Left hindlimb (tissue), 1 donor: Measurements from ENCODE around the gene CTBP2.

ENCODE experiments used
- DNase-seq: peaks from one replicate; pipeline ENCODE4 v3.0.0-alpha.2; 2018

The CTBP2 gene

DNA sequence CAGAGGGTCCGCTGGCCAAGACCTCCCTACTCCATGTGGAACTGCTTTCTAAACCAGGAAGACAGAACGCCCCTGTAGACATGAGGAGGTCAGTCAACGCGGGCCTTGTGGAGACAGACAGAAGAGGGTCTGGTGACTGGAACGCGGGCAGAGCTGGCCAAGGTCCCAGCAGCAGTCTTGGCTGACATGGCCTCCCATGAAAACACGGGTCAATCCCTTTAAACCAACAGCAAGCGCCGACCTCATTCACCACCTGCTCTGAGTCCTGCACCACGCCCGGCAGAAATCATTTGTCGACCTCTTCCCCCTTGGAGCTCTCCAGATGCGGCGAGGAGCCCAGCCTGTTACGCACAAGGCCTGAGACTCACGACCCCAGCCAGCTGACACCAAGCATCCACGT is 140.0 kb downstream of the CTBP2 start:
- DNase-seq, result no peak

DNA sequence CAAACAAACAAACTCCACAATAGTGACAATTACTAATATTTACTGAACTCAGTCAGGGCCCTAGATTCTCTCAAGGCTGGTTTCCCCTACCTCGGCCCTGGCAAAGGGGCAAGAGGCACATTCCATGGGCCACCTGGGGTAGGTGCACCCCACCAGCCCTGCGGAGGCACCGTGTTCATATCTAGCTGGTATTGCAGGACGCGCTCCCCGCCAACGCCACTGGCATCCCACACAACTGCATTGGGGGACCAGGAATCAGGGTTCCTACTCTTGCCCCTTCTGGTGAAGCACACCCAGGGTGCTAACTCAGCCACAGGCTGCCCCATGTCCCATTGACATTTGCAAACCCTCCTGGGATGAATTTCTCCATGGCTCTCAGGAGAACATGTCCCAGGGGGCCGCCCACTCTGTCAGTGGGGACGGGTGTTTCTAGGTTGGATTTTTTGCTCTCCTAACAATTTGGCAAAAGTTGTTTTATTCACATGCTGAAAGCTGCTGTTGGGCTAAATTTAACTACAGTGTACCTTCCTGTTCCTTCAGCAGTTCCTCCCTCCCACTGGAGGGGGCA is 141.7 kb downstream of the CTBP2 start:
- no peak for DNase-seq

DNA sequence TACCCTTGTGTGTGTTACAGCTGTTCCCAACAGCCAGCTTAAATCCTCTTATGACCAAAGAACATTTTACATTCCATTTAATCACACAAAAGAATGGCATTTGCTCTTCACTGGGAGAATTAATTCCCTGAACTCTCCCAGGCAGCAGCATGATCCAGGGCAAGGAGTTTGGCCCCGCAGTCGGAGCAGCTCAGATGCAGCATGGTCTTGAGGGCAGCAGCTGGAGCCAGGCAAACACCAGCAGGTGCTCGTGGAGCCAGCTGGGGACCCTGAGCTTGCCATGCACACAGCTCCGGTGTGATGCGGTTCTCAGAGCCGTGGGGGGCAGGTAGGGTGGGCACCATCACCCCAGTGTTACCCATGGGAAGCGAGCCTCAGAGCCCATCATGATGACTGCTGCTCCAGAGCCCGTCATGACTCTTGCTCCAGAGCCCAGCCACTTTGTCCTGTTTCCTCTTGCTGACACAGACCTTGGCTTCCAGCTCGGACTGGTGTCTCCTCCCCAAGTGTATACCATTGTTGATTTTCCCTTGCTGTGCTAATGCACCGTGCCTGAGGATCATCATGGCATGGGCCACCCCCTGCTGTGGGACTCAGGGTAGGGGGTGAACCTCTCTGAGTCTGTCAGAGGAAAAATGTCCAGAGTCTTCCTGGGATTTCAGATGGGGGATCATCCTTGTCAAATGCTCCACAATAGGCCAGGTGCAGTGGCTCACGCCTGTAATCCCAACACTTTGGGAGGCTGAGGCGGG is 142.6 kb downstream of the CTBP2 start:
- DNase-seq, result no peak

DNA sequence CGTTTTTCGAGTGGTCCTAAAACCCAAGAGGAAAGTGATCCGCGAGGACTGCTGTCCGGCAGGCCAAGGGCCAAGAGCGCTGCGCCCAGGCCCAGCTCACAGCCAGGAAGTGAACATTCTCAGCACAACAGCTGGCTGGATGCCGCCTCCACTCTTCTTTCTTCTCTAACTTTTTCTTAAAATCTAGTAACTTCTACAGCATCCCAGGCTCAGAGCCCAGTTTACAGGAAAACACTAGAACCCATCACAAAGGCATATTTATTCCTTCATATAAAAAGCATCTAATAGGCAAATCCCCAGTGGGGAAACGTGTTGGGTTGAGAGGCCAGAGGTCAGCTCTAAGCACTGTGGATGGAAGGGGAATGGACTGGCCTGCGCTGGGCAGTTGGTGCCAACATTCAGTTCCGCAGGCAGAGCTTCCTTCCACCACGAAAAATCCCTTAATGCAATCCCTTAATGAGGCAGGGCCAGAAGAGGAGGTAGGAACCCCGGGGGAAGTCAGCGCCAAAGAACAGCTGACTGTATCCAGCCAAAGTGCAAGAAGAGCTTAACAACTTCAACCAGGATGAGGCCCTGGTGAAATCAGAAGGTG is 143.7 kb downstream of the CTBP2 start:
- peak; percentile 64 for DNase-seq

DNA sequence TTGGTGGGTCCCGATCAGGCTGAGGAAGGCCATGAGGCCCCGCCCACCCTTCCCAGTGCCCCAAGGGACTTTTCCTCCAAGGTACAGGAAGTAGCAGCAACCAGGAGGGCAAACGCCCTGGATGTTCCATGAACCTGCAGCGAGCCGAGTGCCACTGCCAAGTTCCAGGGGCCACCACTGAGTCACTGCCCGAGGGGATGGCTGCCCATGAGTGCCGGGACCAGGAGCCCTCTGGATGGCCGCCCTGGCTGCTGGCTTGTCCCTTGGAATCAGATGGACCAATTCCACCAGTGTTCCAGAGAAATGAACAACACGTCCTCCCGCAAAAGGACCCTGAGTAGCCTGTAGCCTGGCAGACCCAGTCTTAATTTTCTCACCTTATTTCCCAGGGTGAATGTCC is 144.2 kb downstream of the CTBP2 start:
- DNase-seq, result no peak

DNA sequence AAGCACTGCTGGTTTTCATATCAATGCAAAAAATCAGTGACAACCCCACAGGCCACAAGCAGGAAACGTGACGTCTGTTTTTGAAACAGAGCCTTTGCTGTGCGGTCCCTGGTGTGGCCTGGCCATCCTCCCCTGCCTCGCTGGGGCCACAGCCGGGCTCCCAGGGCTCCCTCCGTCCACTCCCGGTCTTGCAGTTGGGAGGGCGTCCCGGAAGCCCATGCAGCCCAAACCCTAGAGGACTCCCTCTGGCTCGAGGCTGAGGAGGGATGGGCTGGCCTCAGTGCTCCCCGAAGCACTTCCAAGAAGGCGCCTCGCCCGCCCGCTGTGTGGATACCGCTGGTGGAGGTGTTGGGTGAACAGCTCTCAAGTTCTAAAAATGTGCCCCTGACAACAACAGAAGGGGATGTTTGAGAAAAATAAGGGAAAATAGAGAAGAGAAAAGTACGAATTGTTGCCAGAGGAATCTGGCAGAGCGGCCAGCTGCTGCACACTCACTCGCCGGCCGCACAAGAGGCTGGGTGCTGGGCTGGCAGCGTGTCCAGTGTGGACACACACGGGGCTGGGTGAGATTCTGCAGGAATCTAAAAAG is 144.9 kb downstream of the CTBP2 start:
- DNase-seq, result no peak

DNA sequence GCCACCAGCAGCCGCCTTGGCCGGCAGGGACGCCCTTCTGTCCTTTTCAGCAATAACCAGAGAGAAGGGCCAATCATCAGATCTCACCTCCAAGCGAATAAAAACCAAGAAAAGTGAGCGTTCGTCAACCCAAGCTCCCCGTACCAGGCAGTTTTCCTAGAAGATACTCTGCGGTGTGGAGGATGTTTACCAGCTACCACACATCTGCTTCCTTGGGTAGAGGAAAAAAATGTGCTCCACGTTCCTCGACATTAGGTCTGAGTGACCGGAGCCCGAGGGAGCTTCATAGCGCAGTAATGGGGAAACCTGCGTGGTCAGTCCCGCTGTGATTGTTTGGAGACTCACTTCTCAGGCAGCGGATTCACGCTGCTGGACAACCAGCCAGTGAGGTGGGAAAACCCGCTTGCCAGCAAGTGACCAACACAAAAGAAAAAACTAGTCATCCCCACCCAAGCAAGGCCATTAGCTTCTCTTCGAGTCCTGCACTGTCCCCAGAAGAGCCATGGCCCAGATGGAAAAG is 145.5 kb downstream of the CTBP2 start:
- no peak for DNase-seq

DNA sequence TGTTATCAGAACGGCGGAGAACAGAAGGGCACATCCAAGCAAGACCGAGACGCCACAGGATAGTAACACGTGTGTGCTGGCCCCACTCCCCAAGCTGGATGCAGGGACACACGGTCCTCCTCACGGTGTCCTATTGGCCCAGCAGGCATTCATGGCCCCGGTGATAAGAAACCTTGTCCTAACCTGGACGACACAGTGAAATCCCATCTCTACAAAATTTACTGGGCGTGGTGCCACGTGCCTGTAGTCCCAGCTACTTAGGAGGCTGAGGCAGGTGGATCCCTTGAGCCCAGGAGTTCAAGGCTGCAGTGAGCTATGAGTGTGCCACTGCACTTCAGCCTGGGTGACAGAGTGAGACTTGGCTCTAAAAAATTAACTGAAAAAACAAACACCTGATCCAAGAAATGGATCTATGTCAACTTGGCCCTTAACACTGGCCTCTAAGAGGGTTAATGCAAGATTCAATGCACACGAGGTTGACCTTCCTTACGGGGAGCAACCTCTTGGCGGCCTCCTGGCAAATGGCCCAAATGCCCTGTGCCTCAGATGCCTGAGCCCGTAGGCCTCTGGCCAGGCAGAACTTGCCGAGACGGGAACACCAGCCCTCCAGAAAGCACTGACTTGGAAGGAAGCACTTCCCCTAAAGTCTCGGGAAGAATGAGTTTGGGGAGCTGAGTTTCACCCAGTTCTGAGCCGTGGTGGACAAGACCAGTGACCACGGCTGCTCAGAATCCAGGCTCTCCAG is 146.1 kb downstream of the CTBP2 start:
- no peak for DNase-seq

DNA sequence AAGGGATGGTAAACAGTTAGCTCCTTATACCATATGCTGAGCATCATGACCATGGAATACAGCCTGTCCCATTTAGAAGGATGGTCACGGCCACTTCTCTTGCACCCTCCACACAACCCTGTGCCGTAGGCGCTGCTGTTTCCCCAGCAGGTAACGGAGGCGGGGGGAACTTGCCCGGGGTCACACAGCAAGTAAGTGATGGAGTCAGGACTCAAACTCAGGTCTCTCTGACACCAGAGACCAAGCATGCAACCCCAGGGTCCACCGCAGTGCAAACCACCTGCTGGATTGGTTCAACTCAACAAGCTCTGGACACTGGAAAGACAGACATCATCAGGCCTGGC is 146.9 kb downstream of the CTBP2 start:
- DNase-seq, result no peak

DNA sequence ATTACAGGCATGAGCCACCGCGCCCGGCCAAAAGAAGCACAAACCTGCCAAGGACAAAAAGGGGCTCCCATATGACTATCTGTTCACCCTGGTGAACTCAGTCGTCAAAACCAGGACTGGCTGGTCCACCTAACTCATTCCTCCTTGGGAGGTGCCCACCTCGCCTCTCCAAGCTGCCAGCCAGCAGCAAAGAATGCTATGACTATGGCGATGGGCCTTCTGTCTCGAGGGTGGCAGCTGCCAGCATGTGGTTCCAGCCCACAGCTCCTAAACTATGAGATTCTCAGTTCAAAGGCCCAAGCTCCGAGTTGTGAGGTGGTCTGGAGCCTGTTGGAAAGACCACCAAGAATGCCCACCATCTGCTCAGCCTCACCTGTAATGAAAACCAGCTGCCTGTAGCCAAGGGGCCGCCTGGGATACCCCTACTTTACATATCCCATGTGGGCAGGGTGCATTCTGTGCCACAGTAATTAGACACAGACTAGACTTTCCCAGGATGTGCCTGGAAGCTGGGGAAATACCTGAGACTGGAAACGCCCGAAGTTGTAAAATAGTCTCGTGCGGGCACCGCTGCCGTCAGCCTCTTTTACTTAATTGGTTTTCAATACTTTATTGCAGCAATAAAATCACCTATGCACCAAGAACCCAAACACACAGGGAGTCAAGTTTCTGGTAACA is 147.4 kb downstream of the CTBP2 start:
- no peak for DNase-seq

DNA sequence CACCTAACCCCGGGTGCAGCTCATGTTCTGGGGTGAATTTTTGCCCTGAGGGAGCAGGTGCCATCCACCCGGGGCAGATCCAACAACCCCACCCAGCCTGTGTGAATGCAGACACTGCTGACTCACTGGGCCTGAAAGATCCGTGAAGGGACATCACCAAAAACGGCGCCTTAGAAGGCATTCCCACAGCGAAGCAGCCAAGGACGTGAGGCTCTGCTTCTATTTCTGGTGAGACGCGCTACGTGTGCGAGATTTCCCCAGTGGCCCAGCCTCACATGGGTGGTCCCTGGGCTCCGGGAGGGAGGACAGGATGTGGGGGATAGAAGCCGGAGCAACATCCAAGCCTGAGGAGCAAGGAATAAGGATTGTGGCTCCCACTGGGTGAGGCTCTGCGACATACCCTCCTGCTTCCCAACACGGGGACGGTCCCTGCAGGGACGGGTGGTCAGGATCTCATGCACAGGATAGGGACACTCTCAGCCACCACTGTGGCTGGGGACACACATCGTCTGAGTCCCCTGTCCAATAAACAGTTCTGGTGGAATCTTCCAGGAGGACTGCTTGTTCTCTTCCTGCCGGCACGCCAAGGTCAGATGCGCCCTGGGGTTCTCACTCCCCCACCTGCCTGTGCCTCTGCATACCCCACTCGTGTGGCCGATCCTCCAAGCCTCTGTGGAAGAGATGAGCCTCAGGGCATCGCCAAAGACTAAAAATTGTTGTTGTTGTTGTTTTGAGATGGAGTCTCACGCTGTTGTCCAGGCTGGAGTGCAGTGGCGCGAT is 148.2 kb downstream of the CTBP2 start:
- no peak for DNase-seq

DNA sequence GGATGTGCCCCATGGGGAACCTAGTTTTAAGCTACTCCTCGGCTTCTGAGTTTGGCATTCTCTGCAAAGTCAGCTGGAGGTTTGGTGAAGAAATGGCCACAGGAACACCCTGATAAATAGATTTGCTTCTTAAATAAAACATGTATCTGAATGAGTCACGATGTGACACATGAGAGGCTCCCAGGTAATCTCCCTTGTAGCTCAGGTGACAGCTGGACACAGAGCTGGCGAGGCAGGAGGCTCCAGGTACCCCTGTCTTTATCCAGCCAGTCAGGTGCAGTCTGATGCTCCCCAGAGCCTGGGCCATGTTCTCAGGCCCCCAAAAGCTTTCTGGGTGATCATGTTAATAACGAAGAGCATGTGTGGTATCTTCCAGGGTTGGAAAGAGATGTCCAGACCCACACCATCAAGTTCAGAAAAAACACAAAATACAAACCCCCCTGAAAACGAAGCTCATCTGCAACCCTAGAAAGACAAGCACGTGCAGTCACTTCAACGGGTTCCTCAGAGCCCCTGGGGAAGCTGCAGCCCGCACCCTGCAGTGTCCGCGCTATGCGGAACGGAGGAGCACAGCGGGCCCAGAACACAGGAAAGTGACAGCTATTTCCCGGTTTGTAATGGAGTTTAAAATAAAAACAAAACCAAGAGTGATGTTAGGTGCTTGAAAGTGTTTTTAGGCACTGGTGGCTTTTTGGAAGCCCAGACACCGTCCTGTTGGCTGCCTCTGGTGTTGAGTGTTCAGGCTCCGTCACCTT is 149.0 kb downstream of the CTBP2 start:
- DNase-seq, result no peak

DNA sequence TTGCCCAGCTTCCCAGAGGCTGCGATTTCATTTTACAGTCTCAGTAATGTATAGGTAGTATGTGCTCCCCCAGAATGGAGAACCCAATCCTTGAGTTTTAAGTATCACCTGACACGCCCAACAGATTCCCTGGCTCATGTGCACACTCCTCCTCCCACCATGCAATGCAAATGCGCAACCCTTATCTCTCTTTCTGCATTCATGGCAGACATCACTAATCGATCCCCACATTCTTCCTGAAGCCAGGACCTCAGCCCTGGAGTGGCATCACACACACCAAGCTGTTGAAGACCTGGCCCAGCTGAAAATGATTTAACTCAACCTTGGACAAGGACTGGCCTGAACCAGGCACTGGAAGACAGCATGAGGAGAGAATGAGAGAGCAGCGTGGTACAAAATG is 150.0 kb downstream of the CTBP2 start:
- DNase-seq, result no peak

DNA sequence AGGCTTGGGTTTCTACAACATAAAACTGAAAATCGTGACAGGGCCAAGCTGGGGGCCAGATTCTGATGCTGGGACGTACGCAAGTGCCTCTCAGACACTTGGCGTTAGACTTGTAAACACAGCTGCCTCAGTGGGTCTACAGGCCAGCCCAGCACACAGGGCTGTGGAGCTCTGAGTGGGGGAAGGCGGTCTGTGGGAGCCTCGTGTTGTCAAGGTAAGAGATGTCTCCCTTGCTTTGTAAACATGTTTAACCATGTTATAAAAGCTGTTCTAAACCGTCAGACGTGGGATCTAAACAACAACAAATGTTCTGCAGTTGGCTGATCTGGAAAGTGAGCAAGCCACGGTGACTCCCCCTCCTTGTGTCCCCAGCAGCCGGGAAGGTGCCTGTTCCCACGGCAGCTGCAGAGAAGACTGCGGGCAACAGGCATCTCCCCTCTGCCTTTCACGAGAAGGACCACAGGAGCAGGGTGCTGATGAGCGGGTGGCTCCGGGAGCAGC is 150.7 kb downstream of the CTBP2 start:
- DNase-seq, result no peak

DNA sequence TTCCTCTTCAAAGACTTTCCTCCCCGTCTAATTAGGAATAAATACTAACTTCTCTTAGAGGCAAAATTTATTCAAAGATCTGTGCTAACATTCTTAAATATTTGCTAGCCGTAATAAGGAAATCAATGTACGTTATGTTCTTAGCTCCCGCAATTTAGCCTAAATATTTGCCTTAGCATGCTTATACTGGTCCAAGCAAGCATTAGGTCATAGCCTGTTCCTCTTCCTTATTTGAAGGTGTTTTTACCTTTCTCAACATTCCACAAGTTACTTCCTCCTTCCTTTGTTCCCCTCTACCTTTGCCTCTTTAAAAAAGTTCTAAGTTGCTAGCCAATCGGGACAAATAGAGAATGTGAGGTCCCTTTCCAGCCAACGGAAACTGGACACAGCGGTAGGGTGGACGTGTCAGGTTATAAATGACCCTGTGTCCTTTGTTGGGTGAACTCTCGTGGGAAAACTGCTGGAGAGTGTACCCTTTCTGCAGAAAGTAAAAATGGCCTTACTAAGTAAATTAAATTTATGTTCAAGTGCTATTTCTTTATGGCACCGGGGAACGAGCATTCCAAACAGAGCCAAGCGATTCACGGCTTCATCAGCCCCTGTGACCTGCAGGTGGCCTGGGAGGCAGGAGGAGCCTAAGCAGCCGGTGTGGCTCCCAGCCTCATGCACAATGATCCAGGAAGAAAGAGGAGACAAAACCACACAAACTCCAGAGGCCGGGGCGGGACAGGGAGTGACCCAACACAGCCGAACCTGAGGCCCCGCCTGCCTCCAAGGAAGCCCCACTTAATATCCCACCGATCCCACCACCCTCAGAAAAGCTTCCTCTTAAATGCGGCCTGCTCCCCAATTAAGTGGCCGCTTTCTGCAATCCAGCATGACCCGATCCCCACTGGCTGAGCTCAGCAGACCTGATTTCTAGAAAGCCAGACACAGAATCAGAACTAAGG is 151.4 kb downstream of the CTBP2 start:
- no peak for DNase-seq

DNA sequence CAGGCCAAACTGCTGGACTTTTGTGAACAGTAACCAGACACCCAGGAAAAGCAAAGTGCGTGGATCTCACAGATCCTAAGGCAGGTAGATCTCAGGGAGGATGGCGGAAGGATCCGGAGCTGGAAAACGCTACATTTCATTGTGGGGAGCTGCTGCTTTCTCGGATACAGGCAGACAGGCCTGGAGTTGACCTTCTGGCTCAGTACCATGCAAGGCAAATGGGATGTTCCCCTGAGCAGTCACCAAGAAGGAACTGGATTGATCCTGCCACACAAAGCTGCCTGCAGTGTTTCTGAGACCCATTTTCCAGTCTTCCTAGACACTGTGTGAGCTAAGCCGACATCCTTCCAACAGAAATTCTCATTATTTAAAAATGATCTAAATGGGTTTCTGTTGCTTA is 152.9 kb downstream of the CTBP2 start:
- no peak for DNase-seq

DNA sequence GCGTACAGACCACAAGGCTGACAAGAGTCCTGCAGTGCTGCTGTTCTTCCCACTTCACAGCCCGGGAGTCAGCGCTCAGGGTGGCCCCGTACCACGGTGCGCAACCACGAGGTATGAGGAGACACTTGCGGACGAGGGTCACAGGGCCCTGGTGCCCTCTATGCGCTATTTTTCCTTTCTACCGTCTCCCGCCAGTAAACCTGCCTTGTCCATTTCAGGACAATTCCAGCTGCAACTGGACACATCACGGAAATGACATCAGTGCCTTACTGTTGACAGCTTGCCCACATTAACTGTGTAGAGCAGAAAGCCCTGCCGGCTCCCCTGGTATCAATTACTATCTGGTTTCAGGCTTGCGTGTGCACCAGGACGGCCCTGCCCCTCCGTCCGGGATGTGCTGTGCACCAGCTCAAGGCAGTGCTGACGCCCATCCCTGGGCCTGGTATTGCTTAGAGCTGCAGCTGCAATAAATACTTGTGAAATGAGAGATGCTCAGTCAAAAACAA is 153.4 kb downstream of the CTBP2 start:
- DNase-seq, result peak; percentile 64

DNA sequence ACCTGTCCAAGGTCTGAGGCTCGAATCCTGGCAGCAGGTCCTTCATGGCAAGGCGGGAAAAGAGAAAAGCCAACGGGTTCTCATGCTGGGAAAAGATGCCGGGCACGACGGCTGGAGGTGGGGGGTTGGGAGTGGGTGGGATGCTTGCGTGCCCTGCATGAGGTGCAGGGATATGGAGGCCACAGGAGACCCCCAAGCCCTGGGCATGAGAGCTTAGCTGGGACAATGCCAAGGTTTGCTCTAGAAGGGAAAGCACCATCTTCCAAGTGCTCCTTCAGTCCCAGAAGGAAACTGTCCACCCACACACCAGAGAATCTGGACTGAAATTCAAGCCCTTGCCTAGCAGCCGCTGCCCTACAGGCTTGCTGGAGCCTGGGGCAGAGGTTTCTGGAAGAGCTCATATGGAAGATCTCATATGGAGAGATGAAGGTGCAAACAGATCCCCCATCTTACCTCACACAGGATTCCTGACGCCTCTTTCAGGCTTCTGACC is 154.1 kb downstream of the CTBP2 start:
- peak; percentile 16 for DNase-seq
